Trophoblast cell (in vitro differentiated cells and primary cell): ENCODE results near the gene PSMC3IP.

Experiments used
- DNase-seq, 2 donors: peaks; one replicate each; pipeline ENCODE4 v3.0.0-alpha.2; 2016
- H2AFZ ChIP-seq: 2 replicates; pipeline ENCODE4 v1.6.1; 2013; ENCODE audit warnings: low read length, moderate library complexity, mild to moderate bottlenecking; ENCODE audit not compliant: insufficient read depth, poor library complexity
- H2AK5ac ChIP-seq: 2 replicates; pipeline ENCODE4 v1.6.1; 2013; ENCODE audit warnings: mild to moderate bottlenecking, low read length
- H2BK120ac ChIP-seq: 2 replicates; pipeline ENCODE4 v1.6.1; 2013; ENCODE audit warnings: low read length, mild to moderate bottlenecking, moderate library complexity; ENCODE audit not compliant: insufficient read depth, poor library complexity
- H2BK12ac ChIP-seq: 2 replicates; pipeline ENCODE4 v1.6.1; 2013; ENCODE audit warnings: mild to moderate bottlenecking, low read length, moderate library complexity
- H2BK5ac ChIP-seq: 2 replicates; pipeline ENCODE4 v1.6.1; 2013; ENCODE audit warnings: low read length, low read depth, moderate library complexity, mild to moderate bottlenecking; ENCODE audit not compliant: poor library complexity
- H3K14ac ChIP-seq: 2 replicates; pipeline ENCODE4 v1.6.1; 2013; ENCODE audit warnings: mild to moderate bottlenecking, low read length
- H3K18ac ChIP-seq: 2 replicates; pipeline ENCODE4 v1.6.1; 2013; ENCODE audit warnings: mild to moderate bottlenecking, low read length
- H3K23ac ChIP-seq: 2 replicates; pipeline ENCODE4 v1.6.1; 2013; ENCODE audit warnings: low read length
- H3K27ac ChIP-seq: 2 replicates; pipeline ENCODE4 v1.5.1; 2013; ENCODE audit warnings: low read depth, mild to moderate bottlenecking, inconsistent platforms, low read length, moderate library complexity
- H3K27me3 ChIP-seq: 2 replicates; pipeline ENCODE4 v1.6.1; 2013; ENCODE audit warnings: inconsistent platforms, mild to moderate bottlenecking, low read length, moderate library complexity; ENCODE audit not compliant: insufficient read depth
- H3K36me3 ChIP-seq, 2 experiments: 1 replicate in 1 of 2; 2 replicates in 1 of 2; pipeline ENCODE4 v1.6.1; 2013; ENCODE audit warnings: low read length in 2 of 2, mild to moderate bottlenecking in 2 of 2, moderate library complexity in 1 of 2; ENCODE audit not compliant: insufficient read depth in 2 of 2, control insufficient read depth in 1 of 2
- H3K4ac ChIP-seq: 2 replicates; pipeline ENCODE4 v1.6.1; 2013; ENCODE audit warnings: low read depth, mild to moderate bottlenecking, low read length, moderate library complexity
- H3K4me1 ChIP-seq, 2 experiments: 1 replicate in 1 of 2; 2 replicates in 1 of 2; pipeline ENCODE4 v1.6.1; 2013; ENCODE audit warnings: low read length in 2 of 2, mild to moderate bottlenecking in 2 of 2, moderate library complexity in 1 of 2; ENCODE audit not compliant: insufficient read depth in 2 of 2, control insufficient read depth in 1 of 2
- H3K4me2 ChIP-seq: 2 replicates; pipeline ENCODE4 v1.6.1; 2013; ENCODE audit warnings: inconsistent platforms, mild to moderate bottlenecking, low read length, moderate library complexity
- H3K4me3 ChIP-seq: 2 replicates; pipeline ENCODE4 v1.5.1; 2013; ENCODE audit warnings: mild to moderate bottlenecking, low read depth, low read length, inconsistent platforms
- H3K79me1 ChIP-seq: one replicate; pipeline ENCODE4 v1.6.1; 2013; ENCODE audit warnings: low read length
- H3K79me2 ChIP-seq: 2 replicates; pipeline ENCODE4 v1.6.1; 2013; ENCODE audit warnings: low read length, mild to moderate bottlenecking; ENCODE audit not compliant: control insufficient read depth, insufficient read depth, poor library complexity
- H3K9ac ChIP-seq: 2 replicates; pipeline ENCODE4 v1.6.1; 2013; ENCODE audit warnings: mild to moderate bottlenecking, low read length
- H3K9me3 ChIP-seq: 2 replicates; pipeline ENCODE4 v1.6.1; 2013; ENCODE audit warnings: low read depth, mild to moderate bottlenecking, control low read depth, inconsistent platforms, low read length; ENCODE audit not compliant: insufficient read depth
- H4K12ac ChIP-seq: 2 replicates; pipeline ENCODE4 v1.6.1; 2013; ENCODE audit warnings: low read depth, mild to moderate bottlenecking, low read length, moderate library complexity
- H4K8ac ChIP-seq: 2 replicates; pipeline ENCODE4 v1.6.1; 2013; ENCODE audit warnings: low read depth, mild to moderate bottlenecking, low read length, moderate library complexity
- H4K91ac ChIP-seq: one replicate; pipeline ENCODE4 v1.6.1; 2013; ENCODE audit warnings: low read depth, mild to moderate bottlenecking, low read length, moderate library complexity
- WGBS: extraction: QIAGEN DNeasy Blood & Tissue Kit; methylation state at CpG from one replicate; pipeline ENCODE4 v1.1.7; 2013; ENCODE audit warnings: missing lambda C conversion rate; ENCODE audit not compliant: insufficient read length, insufficient coverage; ENCODE audit errors: extremely low coverage; 5-methylcytosine and 5-hydroxymethylcytosine counted together

The PSMC3IP gene

DNA sequence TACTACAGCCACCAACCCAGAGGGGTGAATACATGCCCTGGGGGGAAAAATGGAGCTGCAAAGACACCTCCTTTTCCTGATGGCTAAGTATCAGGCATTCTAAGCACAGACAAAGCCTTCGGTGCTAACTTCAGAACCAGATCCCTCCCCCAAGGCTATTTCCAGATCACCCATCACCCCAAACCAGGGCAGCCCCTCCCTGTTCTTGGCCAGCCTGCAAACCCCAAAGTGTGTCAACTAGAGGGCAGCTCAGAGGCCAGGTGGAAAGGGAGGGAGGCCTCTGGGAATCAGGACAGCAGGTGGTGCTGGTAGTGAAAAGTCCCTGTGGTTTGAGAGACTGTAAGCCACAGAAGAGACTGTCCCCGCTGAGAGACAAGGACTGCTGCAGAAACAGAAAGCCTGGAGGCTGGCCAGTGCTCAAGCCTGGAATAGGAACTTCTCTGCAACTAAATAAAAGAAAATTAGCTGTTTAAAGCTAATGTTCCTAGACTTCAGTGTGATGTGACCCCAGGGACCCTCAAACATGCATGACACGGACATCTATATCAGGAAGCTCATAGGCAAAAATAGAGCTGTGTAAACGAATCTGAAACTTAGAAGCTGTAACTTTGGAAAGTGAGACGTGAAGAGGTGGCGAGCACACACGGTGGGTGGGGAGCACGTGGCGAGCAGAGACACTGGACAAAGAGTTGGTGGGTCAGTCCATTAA is 41.1 kb upstream of the PSMC3IP start:
- Histone ChIP-seq H3K14ac (no peak overlapping the region), H3K4ac (no peak overlapping the region), H2BK5ac (no peak overlapping the region), H3K4me1 (no peaks in the 10 kb centered on the region), H3K27me3 (no peaks in the 10 kb centered on the region), H2AFZ (no peak overlapping the region), H3K23ac (no peak overlapping the region), H2BK120ac (no peak overlapping the region), H3K36me3 (peaks cover 16 to 23% of the 10 kb centered on the region in 2 experiments), H4K91ac (no peak overlapping the region), H3K4me3 (no peak overlapping the region), H4K8ac (no peak overlapping the region), H3K9me3 (peaks cover 4% of the 10 kb centered on the region), H3K27ac (no peak overlapping the region), H3K4me2 (no peak overlapping the region), H2AK5ac (no peak overlapping the region), H2BK12ac (no peak overlapping the region), H4K12ac (no peak overlapping the region), H3K18ac (no peak overlapping the region), H3K79me1 (no peaks in the 10 kb centered on the region), H3K9ac (no peak overlapping the region), H3K79me2 (no peaks in the 10 kb centered on the region)
- WGBS = no CpG with 5 or more reads among the region's 9 CpGs
- DNase-seq = peak; percentile 12 to 29

DNA sequence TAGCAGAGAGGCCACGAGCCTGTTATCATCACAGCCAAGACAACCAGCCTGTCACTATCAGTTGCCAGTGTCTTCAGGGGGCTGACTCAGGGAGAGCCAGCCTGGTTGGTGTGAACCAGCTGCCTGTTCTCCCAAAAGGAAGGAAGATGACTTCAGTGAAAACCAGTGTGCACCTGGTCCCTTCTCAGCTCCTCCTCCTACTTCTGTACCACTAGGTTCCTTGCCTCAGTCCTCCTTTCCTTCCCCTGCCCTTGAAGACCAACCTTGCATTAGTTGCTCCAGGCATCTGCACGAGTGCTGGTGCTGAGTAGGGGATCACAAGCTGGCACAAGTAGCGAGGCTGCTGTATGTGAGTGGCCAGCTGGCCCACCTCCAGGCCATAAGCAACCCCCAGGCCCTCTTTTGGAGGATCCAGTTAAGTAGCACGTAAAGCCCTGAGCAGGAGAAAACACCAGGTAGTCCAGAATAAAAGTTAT is 40.5 kb upstream of the PSMC3IP start:
- no peak overlapping the region for H2AFZ ChIP-seq
- peaks cover 4% of the 10 kb centered on the region for H3K9me3 ChIP-seq
- H3K23ac ChIP-seq = no peak overlapping the region
- no peak overlapping the region for H3K14ac ChIP-seq
- no peak overlapping the region for H3K4me2 ChIP-seq
- H4K91ac ChIP-seq = no peak overlapping the region
- H3K4me1 ChIP-seq = no peaks in the 10 kb centered on the region
- no peak overlapping the region for H3K4ac ChIP-seq
- no peak overlapping the region for H4K8ac ChIP-seq
- H2AK5ac ChIP-seq = no peak overlapping the region
- no peaks in the 10 kb centered on the region for H3K79me1 ChIP-seq
- no peak overlapping the region for H2BK5ac ChIP-seq
- no peak overlapping the region for H3K27ac ChIP-seq
- WGBS = no CpG with 5 or more reads among the region's 4 CpGs
- no peak overlapping the region for H2BK120ac ChIP-seq
- DNase-seq = no peak
- no peak overlapping the region for H4K12ac ChIP-seq
- no peak overlapping the region for H2BK12ac ChIP-seq
- no peaks in the 10 kb centered on the region for H3K27me3 ChIP-seq
- no peak overlapping the region for H3K9ac ChIP-seq
- H3K36me3 ChIP-seq = peaks cover 20 to 28% of the 10 kb centered on the region in 2 experiments
- H3K4me3 ChIP-seq = no peak overlapping the region
- H3K18ac ChIP-seq = no peak overlapping the region
- H3K79me2 ChIP-seq = no peaks in the 10 kb centered on the region

DNA sequence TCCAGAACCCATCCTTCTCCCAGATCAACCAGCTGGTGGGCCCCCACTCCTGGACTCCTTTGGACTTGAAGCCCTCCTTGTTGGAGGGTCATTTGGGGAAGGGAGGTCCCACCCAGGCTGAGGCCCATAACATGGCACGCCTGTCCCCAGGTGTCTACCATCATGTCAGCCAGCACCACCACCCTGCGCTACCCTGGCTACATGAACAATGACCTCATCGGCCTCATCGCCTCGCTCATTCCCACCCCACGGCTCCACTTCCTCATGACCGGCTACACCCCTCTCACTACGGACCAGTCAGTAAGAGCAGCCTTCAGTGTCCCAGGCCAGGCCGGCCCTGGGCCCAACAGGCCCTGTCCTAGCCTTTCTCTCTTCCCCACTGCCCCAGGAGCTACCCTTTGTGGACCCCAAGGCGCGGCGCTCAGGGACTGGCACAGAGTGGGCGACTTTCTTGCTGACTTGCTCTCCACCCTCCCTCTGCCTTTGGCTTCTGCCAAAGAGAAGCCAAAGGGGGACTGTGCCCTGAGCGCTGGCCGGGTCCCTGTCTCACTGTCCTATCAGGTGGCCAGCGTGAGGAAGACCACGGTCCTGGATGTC is 36.3 kb upstream of the PSMC3IP start:
- Histone ChIP-seq H3K27me3 (no peaks in the 10 kb centered on the region), H2BK120ac (no peak overlapping the region), H3K79me1 (peaks cover 7% of the 10 kb centered on the region), H2AFZ (no peak overlapping the region), H3K18ac (no peak overlapping the region), H3K4me1 (peaks cover 0 to 2% of the 10 kb centered on the region in 2 experiments), H3K23ac (no peak overlapping the region), H2BK5ac (no peak overlapping the region), H3K4ac (no peak overlapping the region), H3K14ac (no peak overlapping the region), H3K27ac (no peak overlapping the region), H2AK5ac (no peak overlapping the region), H3K36me3 (peaks cover 29 to 40% of the 10 kb centered on the region in 2 experiments), H2BK12ac (no peak overlapping the region), H4K8ac (no peak overlapping the region), H3K9me3 (peaks cover 4% of the 10 kb centered on the region), H3K4me2 (no peak overlapping the region), H3K9ac (no peak overlapping the region), H4K12ac (no peak overlapping the region), H3K4me3 (no peak overlapping the region), H4K91ac (no peak overlapping the region), H3K79me2 (peaks cover 5% of the 10 kb centered on the region)
- no peak for DNase-seq
- WGBS = no CpG with 5 or more reads among the region's 17 CpGs

DNA sequence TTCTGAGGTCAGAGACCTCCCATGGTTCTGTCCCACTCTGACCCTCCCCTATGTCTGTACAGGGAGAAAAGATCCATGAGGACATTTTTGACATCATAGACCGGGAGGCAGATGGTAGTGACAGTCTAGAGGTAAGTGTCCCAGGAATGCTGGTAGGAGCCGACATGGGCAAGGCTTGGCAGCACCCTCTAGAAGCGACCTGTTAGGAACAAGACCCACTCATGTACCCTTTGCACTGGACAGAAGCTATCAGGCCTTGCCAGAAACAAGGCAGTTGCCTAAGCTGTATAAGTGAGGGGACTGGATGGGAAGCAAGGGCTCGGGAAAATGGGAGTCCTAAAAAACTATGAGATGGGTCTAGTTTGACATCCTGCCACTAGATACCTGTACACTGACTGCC is 34.5 kb upstream of the PSMC3IP start:
- Histone ChIP-seq H3K4me1 (peaks cover 0 to 5% of the 10 kb centered on the region in 2 experiments), H3K4me3 (no peak overlapping the region), H3K9ac (no peak overlapping the region), H2BK12ac (no peak overlapping the region), H3K4me2 (no peak overlapping the region), H3K27me3 (no peaks in the 10 kb centered on the region), H2AFZ (no peak overlapping the region), H2AK5ac (no peak overlapping the region), H3K14ac (no peak overlapping the region), H4K91ac (no peak overlapping the region), H3K9me3 (peaks cover 3% of the 10 kb centered on the region), H3K79me1 (peaks cover 8% of the 10 kb centered on the region), H3K36me3 (peaks cover 29 to 40% of the 10 kb centered on the region in 2 experiments), H3K27ac (no peak overlapping the region), H3K18ac (no peak overlapping the region), H3K23ac (no peak overlapping the region), H2BK120ac (no peak overlapping the region), H3K4ac (no peak overlapping the region), H4K12ac (no peak overlapping the region), H2BK5ac (no peak overlapping the region), H3K79me2 (peaks cover 8% of the 10 kb centered on the region), H4K8ac (no peak overlapping the region)
- WGBS = no CpG with 5 or more reads among the region's 4 CpGs
- DNase-seq = no peak
